RWPE2 (cell line): ENCODE results near the gene APBB1IP.
"Not testable (repeated sequence)": the region's sequence is repeated elsewhere in the genome, so short reads cannot be mapped to it uniquely, and the experiment has no call there.

Source experiments
- ATAC-seq: fragments of 200-7000 bp; cut with Tn5 transposase; 3 replicates; pipeline ENCODE4 v1.9.1; 2021; ENCODE audit warnings: low read depth
- DNase-seq: peaks from one replicate; pipeline ENCODE4 v3.0.0-alpha.2; 2020; ENCODE audit warnings: low spot score
- H3K27ac ChIP-seq: fragments of 450-650 bp; 2 replicates; pipeline ENCODE4 v1.5.1; 2017; ENCODE audit warnings: mild to moderate bottlenecking; ENCODE audit not compliant: poor library complexity, severe bottlenecking
- H3K27me3 ChIP-seq: fragments of 250-450 bp; sonication (Bioruptor Pico); 2 replicates; pipeline ENCODE4 v1.5.1; 2021; ENCODE audit warnings: mild to moderate bottlenecking, moderate library complexity; ENCODE audit not compliant: insufficient read depth, poor library complexity, severe bottlenecking
- H3K36me3 ChIP-seq: fragments of 250-450 bp; sonication (Bioruptor Pico); 2 replicates; pipeline ENCODE4 v1.5.1; 2020; ENCODE audit warnings: low read depth, mild to moderate bottlenecking, moderate library complexity
- H3K4me1 ChIP-seq: fragments of 250-450 bp; sonication (Bioruptor Pico); 2 replicates; pipeline ENCODE4 v1.5.1; 2021; ENCODE audit warnings: mild to moderate bottlenecking, moderate library complexity; ENCODE audit not compliant: insufficient read depth, poor library complexity, severe bottlenecking
- H3K4me3 ChIP-seq: fragments of 250-450 bp; sonication (Bioruptor Pico); 2 replicates; pipeline ENCODE4 v1.5.1; 2021; ENCODE audit warnings: mild to moderate bottlenecking, moderate library complexity; ENCODE audit not compliant: severe bottlenecking
- H3K9me3 ChIP-seq: fragments of 250-450 bp; sonication (Bioruptor Pico); 2 replicates; pipeline ENCODE4 v1.5.1; 2021; ENCODE audit warnings: mild to moderate bottlenecking, moderate library complexity; ENCODE audit not compliant: severe bottlenecking
- TF ChIP-seq, protein P1 (sequence below): fragments of 450-650 bp; IDR thresholded peaks from one replicate; pipeline ENCODE4 v1.5.1; 2017; ENCODE audit warnings: mild to moderate bottlenecking, moderate library complexity; ENCODE audit not compliant: poor library complexity, severe bottlenecking

The APBB1IP gene

DNA sequence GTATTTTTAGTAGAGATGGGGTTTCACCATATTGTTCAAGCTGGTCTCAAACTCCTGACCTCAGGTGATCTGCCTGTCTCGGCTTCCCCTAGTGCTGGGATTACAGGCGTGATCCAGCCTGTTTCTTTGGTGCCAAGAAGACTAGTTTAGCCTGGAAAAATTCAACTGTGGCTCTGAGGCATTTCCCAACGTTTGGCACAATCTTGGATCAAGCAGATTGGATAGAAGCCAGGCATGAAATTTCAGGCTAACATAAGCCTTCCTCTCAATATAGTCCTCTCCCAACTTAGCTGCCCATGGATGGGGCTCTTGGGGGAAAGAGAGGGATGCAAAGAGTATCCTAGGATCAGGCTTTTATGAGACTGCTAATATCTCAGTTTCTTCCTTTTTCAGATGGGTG, 53.8 kb downstream of the APBB1IP start:
- H3K27ac ChIP-seq, result no peak overlapping the region
- no peak overlapping the region for H3K4me3 ChIP-seq
- H3K36me3 ChIP-seq, result no peaks in the 10 kb centered on the region
- H3K9me3 ChIP-seq, result no peaks in the 10 kb centered on the region
- no peak for DNase-seq
- no peak for ATAC-seq
- TF ChIP-seq, protein P1, sequence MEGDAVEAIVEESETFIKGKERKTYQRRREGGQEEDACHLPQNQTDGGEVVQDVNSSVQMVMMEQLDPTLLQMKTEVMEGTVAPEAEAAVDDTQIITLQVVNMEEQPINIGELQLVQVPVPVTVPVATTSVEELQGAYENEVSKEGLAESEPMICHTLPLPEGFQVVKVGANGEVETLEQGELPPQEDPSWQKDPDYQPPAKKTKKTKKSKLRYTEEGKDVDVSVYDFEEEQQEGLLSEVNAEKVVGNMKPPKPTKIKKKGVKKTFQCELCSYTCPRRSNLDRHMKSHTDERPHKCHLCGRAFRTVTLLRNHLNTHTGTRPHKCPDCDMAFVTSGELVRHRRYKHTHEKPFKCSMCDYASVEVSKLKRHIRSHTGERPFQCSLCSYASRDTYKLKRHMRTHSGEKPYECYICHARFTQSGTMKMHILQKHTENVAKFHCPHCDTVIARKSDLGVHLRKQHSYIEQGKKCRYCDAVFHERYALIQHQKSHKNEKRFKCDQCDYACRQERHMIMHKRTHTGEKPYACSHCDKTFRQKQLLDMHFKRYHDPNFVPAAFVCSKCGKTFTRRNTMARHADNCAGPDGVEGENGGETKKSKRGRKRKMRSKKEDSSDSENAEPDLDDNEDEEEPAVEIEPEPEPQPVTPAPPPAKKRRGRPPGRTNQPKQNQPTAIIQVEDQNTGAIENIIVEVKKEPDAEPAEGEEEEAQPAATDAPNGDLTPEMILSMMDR, result no peak
- peaks cover 10% of the 10 kb centered on the region for H3K4me1 ChIP-seq
- no peaks in the 10 kb centered on the region for H3K27me3 ChIP-seq

- not testable (repeated sequence) for H3K4me3 ChIP-seq, H3K27me3 ChIP-seq, ATAC-seq, DNase-seq, H3K4me1 ChIP-seq, H3K9me3 ChIP-seq, H3K27ac ChIP-seq, H3K36me3 ChIP-seq
Measured at GRCh38 chr10:26492725-26493124, 54.6 kb downstream of the APBB1IP start.

- Histone ChIP-seq H3K4me1 (no peaks in the 10 kb centered on the region), H3K9me3 (no peaks in the 10 kb centered on the region), H3K27ac (no peak overlapping the region), H3K36me3 (no peaks in the 10 kb centered on the region), H3K27me3 (no peaks in the 10 kb centered on the region), H3K4me3 (no peak overlapping the region)
- no peak for DNase-seq
- TF ChIP-seq, protein P1, result no peak
- ATAC-seq, result no peak
Measured at GRCh38 chr10:26494018-26494417, 55.9 kb downstream of the APBB1IP start.

- Histone ChIP-seq H3K27ac (no peak overlapping the region), H3K4me1 (no peaks in the 10 kb centered on the region), H3K4me3 (no peak overlapping the region), H3K9me3 (no peaks in the 10 kb centered on the region), H3K36me3 (no peaks in the 10 kb centered on the region), H3K27me3 (no peaks in the 10 kb centered on the region)
- ATAC-seq (no peak), DNase-seq (no peak)
- TF ChIP-seq, protein P1, result no peak
Measured at GRCh38 chr10:26499426-26499825, 61.3 kb downstream of the APBB1IP start.

DNA sequence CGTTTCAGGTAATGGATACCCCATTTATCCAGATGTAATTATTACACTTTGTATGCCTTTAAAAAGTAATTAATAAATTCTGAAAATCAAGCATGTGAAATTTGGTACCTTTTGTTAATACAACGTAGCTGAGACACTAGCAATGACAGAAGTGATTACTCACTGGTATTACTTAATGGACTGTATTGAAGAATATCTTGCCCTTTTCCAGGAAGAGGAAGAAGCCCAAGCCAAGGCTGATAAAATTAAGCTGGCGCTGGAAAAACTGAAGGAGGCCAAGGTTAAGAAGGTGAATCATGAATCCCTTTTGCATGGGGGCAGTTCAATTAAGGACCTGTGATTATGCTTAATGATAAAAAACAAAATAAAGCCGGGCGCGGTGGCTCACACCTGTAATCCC, 64.8 kb downstream of the APBB1IP start:
- Histone ChIP-seq H3K4me3 (no peak overlapping the region), H3K36me3 (no peaks in the 10 kb centered on the region), H3K27me3 (no peaks in the 10 kb centered on the region), H3K27ac (no peak overlapping the region), H3K4me1 (no peaks in the 10 kb centered on the region), H3K9me3 (no peaks in the 10 kb centered on the region)
- TF ChIP-seq, protein P1, result no peak
- no peak for DNase-seq
- no peak for ATAC-seq
